HepG2 (cell line): ENCODE results near the gene CACNA1H.

ENCODE experiments used
- CTCF ChIP-seq: sonication (generic); formaldehyde crosslinking; IDR thresholded peaks from 2 replicates; pipeline ENCODE4 v1.5.0; 2020; ENCODE audit warnings: mild to moderate bottlenecking, missing genetic modification reagents, moderate library complexity
- ZIK1 ChIP-seq: sonication (generic); formaldehyde crosslinking; IDR thresholded peaks from 2 replicates; pipeline ENCODE4 v1.5.0; 2020; ENCODE audit warnings: mild to moderate bottlenecking, low read depth, missing genetic modification reagents, borderline replicate concordance

- TF ChIP-seq CTCF (no peak), ZIK1 (CRISPR knock-in tag) (no peak)
Measured at GRCh38 chr16:1156983-1157638, 4.2 kb downstream of the CACNA1H start.
